IMR-90 (cell line): ENCODE data around the gene PCBP3. TPM values are rescaled to one million over a fixed set of nuclear protein-coding genes. Genes with fewer than 3 reads are reported as not detected.

Experiments used
- ATAC-seq: fragments of 200-7000 bp; cut with Tn5 transposase; 2 replicates; pipeline ENCODE4 v1.9.1; 2020; ENCODE audit warnings: low read depth, mild to moderate bottlenecking, moderate library complexity
- BruUV-seq: library from RNA; stranded (reverse); fragments of 400-500 nt; replicated peaks from 2 replicates; lab custom pipeline; 2021; lab: Mats Ljungman, UMichigan
- CTCF ChIA-PET: fragments of 300-600 bp; formaldehyde crosslinking; extraction: SDS; loops from one replicate; lab custom pipeline; 2021; ENCODE audit warnings: antibody characterized with exemption; lab: Yijun Ruan, JAX
- POLR2A ChIA-PET: fragments of 300-600 bp; sonication (Branson Sonifier 250); formaldehyde crosslinking; loops from one replicate; lab custom pipeline; 2022; ENCODE audit warnings: antibody characterized with exemption; ENCODE audit not compliant: unreplicated experiment; lab: Charles Lee
- DNase-seq: peaks from one replicate; pipeline ENCODE4 v3.0.0; 2013
- H2AFZ ChIP-seq: replicated peaks from 2 replicates; pipeline ENCODE3; 2013; ENCODE audit warnings: low read length, mild to moderate bottlenecking; ENCODE audit not compliant: poor library complexity
- H2AK5ac ChIP-seq: 2 replicates; pipeline ENCODE4 v1.6.1; 2013; ENCODE audit warnings: low read depth, low read length, inconsistent platforms
- H2AK9ac ChIP-seq: replicated peaks from 2 replicates; pipeline ENCODE3; 2013; ENCODE audit warnings: mild to moderate bottlenecking, low read depth, low read length, moderate library complexity; ENCODE audit not compliant: poor library complexity
- H2BK120ac ChIP-seq: 2 replicates; pipeline ENCODE4 v1.6.1; 2013; ENCODE audit warnings: low read depth, low read length, inconsistent platforms
- H2BK15ac ChIP-seq: 3 replicates; pipeline ENCODE4 v1.6.1; 2013; ENCODE audit warnings: low read depth, low read length, inconsistent platforms
- H2BK20ac ChIP-seq: 2 replicates; pipeline ENCODE4 v1.6.1; 2013; ENCODE audit warnings: low read depth, mild to moderate bottlenecking, inconsistent platforms, low read length, moderate library complexity
- H2BK5ac ChIP-seq: 2 replicates; pipeline ENCODE4 v1.6.1; 2013; ENCODE audit warnings: mild to moderate bottlenecking, low read depth, low read length, inconsistent platforms; ENCODE audit not compliant: poor library complexity, severe bottlenecking
- H3K14ac ChIP-seq: replicated peaks from 2 replicates; pipeline ENCODE4 v1.6.1; 2013; ENCODE audit warnings: low read depth, low read length, inconsistent platforms
- H3K18ac ChIP-seq: 2 replicates; pipeline ENCODE4 v1.6.1; 2013; ENCODE audit warnings: low read depth, low read length, control low read depth
- H3K23ac ChIP-seq: 2 replicates; pipeline ENCODE4 v1.6.1; 2013; ENCODE audit warnings: low read depth, low read length, inconsistent platforms
- H3K27ac ChIP-seq: 2 replicates; pipeline ENCODE4 v1.5.1; 2013; ENCODE audit warnings: mild to moderate bottlenecking, control low read depth, low read length; ENCODE audit not compliant: insufficient read depth
- H3K27me3 ChIP-seq: 2 replicates; pipeline ENCODE4 v1.6.1; 2013; ENCODE audit warnings: low read length; ENCODE audit not compliant: control insufficient read depth, insufficient read depth
- H3K36me3 ChIP-seq: 2 replicates; pipeline ENCODE4 v1.6.1; 2013; ENCODE audit warnings: low read length, mixed read lengths; ENCODE audit not compliant: control insufficient read depth, insufficient read depth
- H3K4ac ChIP-seq: 2 replicates; pipeline ENCODE4 v1.6.1; 2013; ENCODE audit warnings: low read depth, low read length, inconsistent platforms
- H3K4me1 ChIP-seq: 2 replicates; pipeline ENCODE4 v1.6.1; 2013; ENCODE audit warnings: low read length, mixed read lengths; ENCODE audit not compliant: control insufficient read depth, insufficient read depth
- H3K4me2 ChIP-seq: 2 replicates; pipeline ENCODE4 v1.6.1; 2013; ENCODE audit warnings: low read depth, mild to moderate bottlenecking, control low read depth, low read length, moderate library complexity
- H3K4me3 ChIP-seq: 2 replicates; pipeline ENCODE4 v1.5.1; 2013; ENCODE audit warnings: low read depth, mild to moderate bottlenecking, control low read depth, low read length, moderate library complexity; ENCODE audit not compliant: insufficient read depth
- H3K56ac ChIP-seq: 2 replicates; pipeline ENCODE4 v1.6.1; 2013; ENCODE audit warnings: low read length, inconsistent platforms; ENCODE audit not compliant: insufficient read depth; ENCODE audit errors: extremely low read depth
- H3K79me1 ChIP-seq, 2 experiments: 2 replicates each; pipeline ENCODE4 v1.6.1; 2013; ENCODE audit warnings: low read length in 2 of 2, inconsistent platforms in 1 of 2, low read depth in 1 of 2
- H3K9ac ChIP-seq: 2 replicates; pipeline ENCODE4 v1.6.1; 2013; ENCODE audit warnings: low read depth, low read length, control low read depth
- H3K9me1 ChIP-seq: 2 replicates; pipeline ENCODE4 v1.6.1; 2013; ENCODE audit warnings: low read length, inconsistent platforms; ENCODE audit not compliant: insufficient read depth
- H3K9me3 ChIP-seq: 2 replicates; pipeline ENCODE4 v1.6.1; 2013; ENCODE audit warnings: low read length; ENCODE audit not compliant: control insufficient read depth, insufficient read depth
- H4K20me1 ChIP-seq: 2 replicates; pipeline ENCODE4 v1.6.1; 2013; ENCODE audit warnings: low read length, inconsistent platforms; ENCODE audit not compliant: insufficient read depth
- H4K5ac ChIP-seq: 2 replicates; pipeline ENCODE4 v1.6.1; 2013; ENCODE audit warnings: mild to moderate bottlenecking, low read depth, low read length, control low read depth
- H4K8ac ChIP-seq, 2 experiments: 2 replicates each; pipeline ENCODE4 v1.6.1; 2013; ENCODE audit warnings: low read depth in 2 of 2, low read length in 2 of 2, control low read depth in 1 of 2, inconsistent platforms in 1 of 2
- H4K91ac ChIP-seq: 2 replicates; pipeline ENCODE4 v1.6.1; 2013; ENCODE audit warnings: low read depth, low read length, inconsistent platforms; ENCODE audit not compliant: insufficient read depth
- BHLHE40 ChIP-seq: fragments of 150-350 bp; IDR thresholded peaks from 2 replicates; pipeline ENCODE4 v1.6.1; 2016; ENCODE audit warnings: mild to moderate bottlenecking, low read depth, low read length
- CEBPB ChIP-seq: IDR thresholded peaks from 2 replicates; pipeline ENCODE4 v1.6.1; 2012; ENCODE audit warnings: low read depth, low read length, improper control_type of control experiment
- CHD1 ChIP-seq: IDR thresholded peaks from 2 replicates; pipeline ENCODE4 v1.6.1; 2012; ENCODE audit warnings: low read depth, low read length, improper control_type of control experiment
- CTCF ChIP-seq: conservative IDR thresholded peaks from 2 replicates; pipeline ENCODE4 v1.5.1; 2012; ENCODE audit warnings: mild to moderate bottlenecking, low read depth, low read length, improper control_type of control experiment
- ELK1 ChIP-seq: fragments of 150-350 bp; IDR thresholded peaks from 2 replicates; pipeline ENCODE4 v1.6.1; 2016; ENCODE audit warnings: low read depth, mild to moderate bottlenecking, low read length, moderate library complexity, borderline replicate concordance
- FOS ChIP-seq: fragments of 150-350 bp; IDR thresholded peaks from 2 replicates; pipeline ENCODE4 v1.6.1; 2016; ENCODE audit warnings: low read depth, low read length
- MAZ ChIP-seq: IDR thresholded peaks from 2 replicates; pipeline ENCODE4 v1.6.1; 2012; ENCODE audit warnings: low read depth, mild to moderate bottlenecking, low read length, improper control_type of control experiment, moderate library complexity, borderline replicate concordance
- MXI1 ChIP-seq: IDR thresholded peaks from 2 replicates; pipeline ENCODE4 v1.6.1; 2012; ENCODE audit warnings: low read depth, mild to moderate bottlenecking, low read length, moderate library complexity, borderline replicate concordance
- POLR2A ChIP-seq: IDR thresholded peaks from 2 replicates; pipeline ENCODE4 v1.6.1; 2012; ENCODE audit warnings: mild to moderate bottlenecking, low read depth, low read length
- RAD21 ChIP-seq: IDR thresholded peaks from 2 replicates; pipeline ENCODE4 v1.6.1; 2012; ENCODE audit warnings: low read length, improper control_type of control experiment
- RCOR1 ChIP-seq: IDR thresholded peaks from 2 replicates; pipeline ENCODE4 v1.6.1; 2012; ENCODE audit warnings: mild to moderate bottlenecking, low read length, improper control_type of control experiment; ENCODE audit not compliant: insufficient replicate concordance
- RFX5 ChIP-seq: IDR thresholded peaks from 2 replicates; pipeline ENCODE4 v1.8.0; 2012; ENCODE audit warnings: low read depth, mild to moderate bottlenecking, low read length, moderate library complexity
- SMC3 ChIP-seq: fragments of 150-350 bp; IDR thresholded peaks from 2 replicates; pipeline ENCODE4 v1.6.1; 2016; ENCODE audit warnings: low read depth, mild to moderate bottlenecking, antibody characterized with exemption, low read length, moderate library complexity
- WGBS, 2 experiments: methylation state at CpG; one replicate each; pipeline versions ENCODE4 v1.1.5 to v1.1.7; 2013; ENCODE audit warnings: missing lambda C conversion rate in 2 of 2; ENCODE audit not compliant: insufficient read length in 1 of 2; ENCODE audit errors: extremely low coverage in 2 of 2; 5-methylcytosine and 5-hydroxymethylcytosine counted together
- dilution Hi-C: fragments of 300-500 bp; cut with HindIII; formaldehyde crosslinking; loops from one replicate; pipeline ENCODE4 v1.14.3; 2018; ENCODE audit warnings: low sequenced_read_pairs; ENCODE audit not compliant: unreplicated experiment
- in situ Hi-C: fragments of 300-500 bp; cut with MboI; formaldehyde crosslinking; loops from 3 replicates; pipeline ENCODE4 v1.14.3; 2019; ENCODE audit warnings: low sequenced_read_pairs, inconsistent platforms, mixed read lengths
- intact Hi-C: fragments of 100-400 bp; cut with micrococcal nuclease; formaldehyde crosslinking; loops from 2 replicates; pipeline ENCODE4 v1.10.0; 2022
- polyA plus RNA-seq, 3 experiments: library from polyadenylated mRNA; depleted of rRNA; stranded (reverse); fragments of >200 nt; gene quantifications; 2 replicates each; pipeline ENCODE4 v1.2.3, GENCODE V29; 2012; ENCODE audit warnings: low replicate concordance in 1 of 3
- total RNA-seq: library from RNA; depleted of rRNA; stranded (reverse); fragments of >200 nt; gene quantifications from 2 replicates; pipeline ENCODE4 v1.2.3, GENCODE V29; 2012
- TF ChIP-seq, protein P1 (sequence below): fragments of 150-350 bp; IDR thresholded peaks from 2 replicates; pipeline ENCODE4 v1.6.1; 2017; ENCODE audit warnings: mild to moderate bottlenecking, antibody characterized with exemption, low read length, low read depth

PCBP3 gene
- total and polyA plus RNA-seq, 2 of the 4 experiments (the other 2 are of a cell fraction): 2.9 to 3.9 TPM

- Histone ChIP-seq H4K5ac (peak overlapping the region; percentile 98), H3K18ac (peak overlapping the region; percentile 98), H3K27ac (peak overlapping the region; percentile 99), H2BK15ac (peak overlapping the region; percentile 100), H4K8ac (peak overlapping the region; percentile 99 to 100), H3K4me2 (peak overlapping the region; percentile 68), H4K20me1 (no peaks in the 10 kb centered on the region), H3K36me3 (no peaks in the 10 kb centered on the region), H3K4ac (peak overlapping the region; percentile 100), H4K91ac (peak overlapping the region; percentile 100), H3K79me1 (peaks cover 0 to 29% of the 10 kb centered on the region in 2 experiments; a peak in 2 of 4 replicates), H3K23ac (peak overlapping the region; percentile 100), H3K14ac (peak overlapping the region; percentile 100), H3K4me1 (peaks cover 38% of the 10 kb centered on the region), H2AK5ac (peak overlapping the region; percentile 100), H3K27me3 (no peaks in the 10 kb centered on the region), H3K9me3 (no peaks in the 10 kb centered on the region), H3K9ac (peak overlapping the region; percentile 77), H2BK120ac (peak overlapping the region; percentile 100), H3K4me3 (peak overlapping the region; percentile 3; the same call in 1 of the 2 replicates), H2AFZ (peak overlapping the region; percentile 90), H3K9me1 (peaks cover 37% of the 10 kb centered on the region), H3K56ac (peak overlapping the region; percentile 89), H2BK20ac (peak overlapping the region; percentile 100), H2AK9ac (peak overlapping the region; percentile 96), H2BK5ac (peak overlapping the region; percentile 100)
- peak; percentile 98 for DNase-seq
- intact Hi-C loops (loop anchor here (2.0 kb wide), 1 partner anchor 42 kb away; no protein-coding TSS in a partner anchor), in situ Hi-C loops (no loop called here), dilution Hi-C loops (no loop called here)
- ATAC-seq: peak; percentile 93
- POLR2A ChIA-PET: no interaction called here
- BruUV-seq: no TSS peak
- 17% methylated on average over 10 of the region's 33 CpGs; no CpG with 5 or more reads in 1 of the 2 experiments for WGBS, 2 experiments
- CTCF ChIA-PET: interaction anchor here (0.7 to 1.3 kb wide), 3 partner anchors 9 to 410 kb away, joined by 3 read pairs; no protein-coding TSS in a partner anchor
- TF ChIP-seq SMC3 (no peak; the same call in 1 of the 2 replicates), MXI1 (peak; percentile 91), POLR2A (peak; percentile 64; the same call in 1 of the 2 replicates), RAD21 (peak; percentile 6; the same call in 1 of the 2 replicates), MAZ (peak; percentile 99), RFX5 (no peak), ELK1 (no peak), RCOR1 (peak; percentile 82), BHLHE40 (peak; percentile 97), FOS (peak; percentile 100), CHD1 (no peak), CEBPB (peak; percentile 97), CTCF (no peak)
- TF ChIP-seq, protein P1, sequence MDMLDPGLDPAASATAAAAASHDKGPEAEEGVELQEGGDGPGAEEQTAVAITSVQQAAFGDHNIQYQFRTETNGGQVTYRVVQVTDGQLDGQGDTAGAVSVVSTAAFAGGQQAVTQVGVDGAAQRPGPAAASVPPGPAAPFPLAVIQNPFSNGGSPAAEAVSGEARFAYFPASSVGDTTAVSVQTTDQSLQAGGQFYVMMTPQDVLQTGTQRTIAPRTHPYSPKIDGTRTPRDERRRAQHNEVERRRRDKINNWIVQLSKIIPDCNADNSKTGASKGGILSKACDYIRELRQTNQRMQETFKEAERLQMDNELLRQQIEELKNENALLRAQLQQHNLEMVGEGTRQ: peak; percentile 69
Observed at GRCh38 chr21:45874716-45875415, 231.3 kb downstream of the PCBP3 start.
